HepG2 (cell line): Measurements from ENCODE around the gene TMEM131L. TPM values are rescaled to one million over a fixed set of nuclear protein-coding genes. Genes with fewer than 3 reads are reported as not detected.

Experiments
- ARNT ChIP-seq: fragments of 450-650 bp; IDR thresholded peaks from 2 replicates; pipeline ENCODE4 v1.6.1; 2017
- BRCA1 ChIP-seq: sonication (generic); formaldehyde crosslinking; IDR thresholded peaks from 2 replicates; pipeline ENCODE4 v1.4.0; 2020; ENCODE audit warnings: missing genetic modification reagents
- EZH2 ChIP-seq: conservative IDR thresholded peaks from 2 replicates; pipeline ENCODE4 v1.6.1; 2012; ENCODE audit warnings: mild to moderate bottlenecking, low read depth, low read length, moderate library complexity
- FOXO1 ChIP-seq: sonication (generic); formaldehyde crosslinking; IDR thresholded peaks from 2 replicates; pipeline ENCODE4 v1.4.0; 2020; ENCODE audit warnings: missing genetic modification reagents
- MBNL3 ChIP-seq: fragments of 250-450 bp; sonication (Bioruptor Pico); conservative IDR thresholded peaks from 2 replicates; pipeline ENCODE4 v1.8.0; 2022; ENCODE audit warnings: mild to moderate bottlenecking, inconsistent platforms
- MXD4 ChIP-seq: IDR thresholded peaks from 2 replicates; pipeline ENCODE4 v1.6.1; 2016; ENCODE audit warnings: mild to moderate bottlenecking, missing biosample characterization, missing genetic modification reagents
- NRL ChIP-seq: sonication (generic); formaldehyde crosslinking; IDR thresholded peaks from 2 replicates; pipeline ENCODE4 v1.5.0; 2020; ENCODE audit warnings: missing genetic modification reagents, mild to moderate bottlenecking, moderate library complexity, borderline replicate concordance
- PHF8 ChIP-seq: sonication (generic); formaldehyde crosslinking; IDR thresholded peaks from 2 replicates; pipeline ENCODE4 v1.5.0; 2020; ENCODE audit warnings: missing genetic modification reagents
- RAD21 ChIP-seq: fragments of 450-650 bp; formaldehyde crosslinking; IDR thresholded peaks from 2 replicates; pipeline ENCODE4 v1.5.0; 2020; ENCODE audit warnings: mild to moderate bottlenecking
- SUZ12 ChIP-seq: fragments of 150-350 bp; IDR thresholded peaks from 2 replicates; pipeline ENCODE4 v1.6.1; 2014; ENCODE audit warnings: low read depth, low read length
- THAP11 ChIP-seq: IDR thresholded peaks from 2 replicates; pipeline ENCODE4 v1.6.1; 2016; ENCODE audit warnings: missing biosample characterization, missing genetic modification reagents
- ZFP36L1 ChIP-seq: sonication (generic); formaldehyde crosslinking; IDR thresholded peaks from 2 replicates; pipeline ENCODE4 v1.8.0; 2022; ENCODE audit warnings: mild to moderate bottlenecking, missing genetic modification reagents, moderate library complexity
- ZNF101 ChIP-seq: sonication (generic); formaldehyde crosslinking; IDR thresholded peaks from 2 replicates; pipeline ENCODE4 v1.4.0; 2020; ENCODE audit warnings: mild to moderate bottlenecking, low read depth, missing genetic modification reagents, borderline replicate concordance
- ZNF343 ChIP-seq: sonication (generic); formaldehyde crosslinking; IDR thresholded peaks from 2 replicates; pipeline ENCODE4 v1.4.0; 2020; ENCODE audit warnings: mild to moderate bottlenecking, missing genetic modification reagents
- ZNF446 ChIP-seq: sonication (generic); formaldehyde crosslinking; IDR thresholded peaks from 2 replicates; pipeline ENCODE4 v1.5.0; 2020; ENCODE audit warnings: mild to moderate bottlenecking, missing genetic modification reagents
- ZNF530 ChIP-seq: sonication (generic); formaldehyde crosslinking; IDR thresholded peaks from 2 replicates; pipeline ENCODE4 v1.5.0; 2020; ENCODE audit warnings: low read depth, mild to moderate bottlenecking, missing genetic modification reagents
- ZNF607 ChIP-seq: sonication (generic); formaldehyde crosslinking; IDR thresholded peaks from 2 replicates; pipeline ENCODE4 v1.5.1; 2020; ENCODE audit warnings: missing genetic modification reagents, mild to moderate bottlenecking, borderline replicate concordance
- ZNF772 ChIP-seq: sonication (generic); formaldehyde crosslinking; IDR thresholded peaks from 2 replicates; pipeline ENCODE4 v1.5.0; 2020; ENCODE audit warnings: mild to moderate bottlenecking, missing genetic modification reagents
- ZNF816 ChIP-seq: sonication (generic); formaldehyde crosslinking; IDR thresholded peaks from 2 replicates; pipeline ENCODE4 v1.8.0; 2022; ENCODE audit warnings: missing genetic modification reagents, mild to moderate bottlenecking, borderline replicate concordance
- ZNF839 ChIP-seq: sonication (generic); formaldehyde crosslinking; IDR thresholded peaks from 2 replicates; pipeline ENCODE4 v1.4.0; 2020; ENCODE audit warnings: missing genetic modification reagents, mild to moderate bottlenecking, borderline replicate concordance
- ZSCAN12 ChIP-seq: sonication (generic); formaldehyde crosslinking; IDR thresholded peaks from 2 replicates; pipeline ENCODE4 v1.9.0; 2021; ENCODE audit warnings: mild to moderate bottlenecking, missing genetic modification reagents
- polyA plus RNA-seq, 8 experiments: library from polyadenylated mRNA; depleted of rRNA in 3 of 8; stranded (reverse) in 7 of 8; unstranded in 1 of 8; fragments of >200 nt; fragmentation: Illumina TruSeq in 4 of 8; extraction: Trizol in 4 of 8; gene quantifications; 2 replicates each; pipeline versions ENCODE4 v1.2.1 to v1.2.3, GENCODE V29; 2011 to 2016; ENCODE audit warnings: low read depth in 4 of 8, missing spikeins in 1 of 8, mixed read lengths in 1 of 8; ENCODE audit not compliant: insufficient read depth in 1 of 8
- total RNA-seq, 5 experiments: library from RNA; depleted of rRNA; stranded (reverse); fragments of >200 nt; fragmentation: Illumina TruSeq; extraction: Trizol; gene quantifications; 2 replicates each; pipeline ENCODE4 v1.2.3, GENCODE V29; 2016; ENCODE audit warnings: low read depth in 1 of 5
- TF ChIP-seq, protein P1 (sequence below): sonication (generic); formaldehyde crosslinking; IDR thresholded peaks from 2 replicates; pipeline ENCODE4 v1.4.0; 2020; ENCODE audit warnings: missing genetic modification reagents, borderline replicate concordance
- TF ChIP-seq, protein P2 (sequence below): IDR thresholded peaks from 2 replicates; pipeline ENCODE4 v1.6.1; 2016; ENCODE audit warnings: mild to moderate bottlenecking
- TF ChIP-seq, protein P3 (sequence below): fragments of 450-650 bp; IDR thresholded peaks from 2 replicates; pipeline ENCODE4 v1.6.1; 2017; ENCODE audit warnings: mild to moderate bottlenecking
- TF ChIP-seq, protein P4 (sequence below): IDR thresholded peaks from 2 replicates; pipeline ENCODE4 v1.6.1; 2016; ENCODE audit warnings: mild to moderate bottlenecking, missing biosample characterization, missing genetic modification reagents

TMEM131L gene
- total and polyA plus RNA-seq, 2 of the 13 experiments (the other 11 are each of a cell fraction or from before 2014, with no cell fraction given): 2.2 to 4.5 TPM

DNA sequence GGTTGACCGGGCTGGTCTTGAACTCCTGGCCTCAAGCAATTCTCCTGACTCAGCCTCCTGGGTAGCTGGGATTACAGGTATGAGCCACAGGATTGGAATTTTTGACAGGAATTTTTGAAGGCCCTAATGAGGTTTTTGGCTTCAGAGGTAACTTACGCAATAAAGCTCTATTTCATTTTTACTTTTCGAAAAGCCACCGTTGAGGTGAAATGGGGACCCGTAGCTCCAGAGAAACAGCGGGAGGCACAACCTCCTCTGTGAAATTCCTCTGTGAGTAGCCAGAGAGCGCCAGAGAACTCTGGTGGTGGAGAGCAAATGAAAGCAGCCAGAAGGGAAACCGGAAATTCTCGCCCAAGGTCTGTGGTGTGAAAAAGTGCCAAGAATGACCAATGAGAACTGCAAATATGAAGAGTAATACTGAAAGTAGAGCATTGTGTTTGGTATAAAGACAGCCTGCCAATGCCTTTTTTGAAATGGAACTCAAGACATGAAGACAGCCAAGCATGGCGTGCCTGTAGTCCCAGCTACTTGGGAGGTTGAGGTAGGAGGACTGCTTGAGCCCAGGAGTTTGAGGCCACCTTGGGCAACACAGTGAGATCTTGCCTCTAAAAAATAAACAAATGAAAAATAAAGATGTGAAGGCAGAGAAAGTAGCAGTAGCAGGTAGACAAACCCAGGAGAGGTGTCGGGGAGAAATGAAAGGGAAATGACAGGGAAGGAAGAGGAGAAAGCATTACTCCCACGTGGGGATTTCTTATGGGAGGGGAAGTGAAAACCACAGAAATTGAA is 33.0 kb upstream of the TMEM131L start (continued):
- no peak for TF ChIP-seq ZNF772 (CRISPR knock-in tag)
- no peak for TF ChIP-seq ZNF446 (CRISPR knock-in tag)
- TF ChIP-seq, protein P1, sequence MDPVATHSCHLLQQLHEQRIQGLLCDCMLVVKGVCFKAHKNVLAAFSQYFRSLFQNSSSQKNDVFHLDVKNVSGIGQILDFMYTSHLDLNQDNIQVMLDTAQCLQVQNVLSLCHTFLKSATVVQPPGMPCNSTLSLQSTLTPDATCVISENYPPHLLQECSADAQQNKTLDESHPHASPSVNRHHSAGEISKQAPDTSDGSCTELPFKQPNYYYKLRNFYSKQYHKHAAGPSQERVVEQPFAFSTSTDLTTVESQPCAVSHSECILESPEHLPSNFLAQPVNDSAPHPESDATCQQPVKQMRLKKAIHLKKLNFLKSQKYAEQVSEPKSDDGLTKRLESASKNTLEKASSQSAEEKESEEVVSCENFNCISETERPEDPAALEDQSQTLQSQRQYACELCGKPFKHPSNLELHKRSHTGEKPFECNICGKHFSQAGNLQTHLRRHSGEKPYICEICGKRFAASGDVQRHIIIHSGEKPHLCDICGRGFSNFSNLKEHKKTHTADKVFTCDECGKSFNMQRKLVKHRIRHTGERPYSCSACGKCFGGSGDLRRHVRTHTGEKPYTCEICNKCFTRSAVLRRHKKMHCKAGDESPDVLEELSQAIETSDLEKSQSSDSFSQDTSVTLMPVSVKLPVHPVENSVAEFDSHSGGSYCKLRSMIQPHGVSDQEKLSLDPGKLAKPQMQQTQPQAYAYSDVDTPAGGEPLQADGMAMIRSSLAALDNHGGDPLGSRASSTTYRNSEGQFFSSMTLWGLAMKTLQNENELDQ: no peak
- no peak for TF ChIP-seq ZNF816 (CRISPR knock-in tag)
- TF ChIP-seq MXD4 (CRISPR knock-in tag): no peak
- no peak for TF ChIP-seq ZNF530
- TF ChIP-seq FOXO1 (CRISPR knock-in tag): no peak
- no peak for TF ChIP-seq PHF8 (CRISPR knock-in tag)
- TF ChIP-seq, protein P2, sequence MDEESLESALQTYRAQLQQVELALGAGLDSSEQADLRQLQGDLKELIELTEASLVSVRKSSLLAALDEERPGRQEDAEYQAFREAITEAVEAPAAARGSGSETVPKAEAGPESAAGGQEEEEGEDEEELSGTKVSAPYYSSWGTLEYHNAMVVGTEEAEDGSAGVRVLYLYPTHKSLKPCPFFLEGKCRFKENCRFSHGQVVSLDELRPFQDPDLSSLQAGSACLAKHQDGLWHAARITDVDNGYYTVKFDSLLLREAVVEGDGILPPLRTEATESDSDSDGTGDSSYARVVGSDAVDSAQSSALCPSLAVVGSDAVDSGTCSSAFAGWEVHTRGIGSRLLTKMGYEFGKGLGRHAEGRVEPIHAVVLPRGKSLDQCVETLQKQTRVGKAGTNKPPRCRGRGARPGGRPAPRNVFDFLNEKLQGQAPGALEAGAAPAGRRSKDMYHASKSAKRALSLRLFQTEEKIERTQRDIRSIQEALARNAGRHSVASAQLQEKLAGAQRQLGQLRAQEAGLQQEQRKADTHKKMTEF: no peak
- TF ChIP-seq, protein P3, sequence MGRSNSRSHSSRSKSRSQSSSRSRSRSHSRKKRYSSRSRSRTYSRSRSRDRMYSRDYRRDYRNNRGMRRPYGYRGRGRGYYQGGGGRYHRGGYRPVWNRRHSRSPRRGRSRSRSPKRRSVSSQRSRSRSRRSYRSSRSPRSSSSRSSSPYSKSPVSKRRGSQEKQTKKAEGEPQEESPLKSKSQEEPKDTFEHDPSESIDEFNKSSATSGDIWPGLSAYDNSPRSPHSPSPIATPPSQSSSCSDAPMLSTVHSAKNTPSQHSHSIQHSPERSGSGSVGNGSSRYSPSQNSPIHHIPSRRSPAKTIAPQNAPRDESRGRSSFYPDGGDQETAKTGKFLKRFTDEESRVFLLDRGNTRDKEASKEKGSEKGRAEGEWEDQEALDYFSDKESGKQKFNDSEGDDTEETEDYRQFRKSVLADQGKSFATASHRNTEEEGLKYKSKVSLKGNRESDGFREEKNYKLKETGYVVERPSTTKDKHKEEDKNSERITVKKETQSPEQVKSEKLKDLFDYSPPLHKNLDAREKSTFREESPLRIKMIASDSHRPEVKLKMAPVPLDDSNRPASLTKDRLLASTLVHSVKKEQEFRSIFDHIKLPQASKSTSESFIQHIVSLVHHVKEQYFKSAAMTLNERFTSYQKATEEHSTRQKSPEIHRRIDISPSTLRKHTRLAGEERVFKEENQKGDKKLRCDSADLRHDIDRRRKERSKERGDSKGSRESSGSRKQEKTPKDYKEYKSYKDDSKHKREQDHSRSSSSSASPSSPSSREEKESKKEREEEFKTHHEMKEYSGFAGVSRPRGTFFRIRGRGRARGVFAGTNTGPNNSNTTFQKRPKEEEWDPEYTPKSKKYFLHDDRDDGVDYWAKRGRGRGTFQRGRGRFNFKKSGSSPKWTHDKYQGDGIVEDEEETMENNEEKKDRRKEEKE: no peak
- TF ChIP-seq SUZ12: no peak
- no peak for TF ChIP-seq ZNF101 (CRISPR knock-in tag)
- TF ChIP-seq MBNL3 (CRISPR knock-in tag): no peak
- peak; percentile 86 for TF ChIP-seq RAD21 (CRISPR knock-in tag)
- TF ChIP-seq NRL (CRISPR knock-in tag): no peak
- TF ChIP-seq ZNF839: no peak
- no peak for TF ChIP-seq ZNF607 (CRISPR knock-in tag)
- TF ChIP-seq ZSCAN12 (CRISPR knock-in tag): no peak
- TF ChIP-seq BRCA1: no peak
- no peak for TF ChIP-seq ZFP36L1
- peak; percentile 40; the same call in 1 of the 2 replicates for TF ChIP-seq THAP11 (CRISPR knock-in tag)
- TF ChIP-seq EZH2: no peak
- TF ChIP-seq ZNF343 (CRISPR knock-in tag): no peak
- TF ChIP-seq, protein P4, sequence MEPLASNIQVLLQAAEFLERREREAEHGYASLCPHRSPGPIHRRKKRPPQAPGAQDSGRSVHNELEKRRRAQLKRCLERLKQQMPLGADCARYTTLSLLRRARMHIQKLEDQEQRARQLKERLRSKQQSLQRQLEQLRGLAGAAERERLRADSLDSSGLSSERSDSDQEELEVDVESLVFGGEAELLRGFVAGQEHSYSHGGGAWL: no peak
- TF ChIP-seq ARNT: no peak
